Thyroid gland (tissue), 4 donors: ENCODE data around the gene APMAP. TPM values are rescaled to one million over a fixed set of nuclear protein-coding genes. Genes with fewer than 3 reads are reported as not detected.

Source experiments
- DNase-seq, 2 donors: peaks; one replicate each; pipeline ENCODE4 v3.0.0-alpha.2; 2019
- H3K27ac ChIP-seq, 3 donors: fragments of 200-600 bp; sonication (generic); 1 replicate in 2 of 3; 2 replicates in 1 of 3; pipeline ENCODE4 v1.5.1; 2016 to 2019; ENCODE audit warnings: mild to moderate bottlenecking in 1 of 3, moderate library complexity in 1 of 3
- H3K27me3 ChIP-seq: fragments of 200-600 bp; sonication (generic); one replicate; pipeline ENCODE4 v1.5.1; 2019
- H3K36me3 ChIP-seq, 2 donors: fragments of 200-600 bp; sonication (generic); one replicate each; pipeline ENCODE4 v1.5.1; 2016 to 2019
- H3K4me1 ChIP-seq, 2 donors: fragments of 200-600 bp; sonication (generic); one replicate each; pipeline ENCODE4 v1.5.1; 2017 to 2019
- H3K4me3 ChIP-seq, 3 donors: fragments of 200-600 bp; sonication (generic); replicated peaks in 1 of 3; 1 replicate in 2 of 3; 2 replicates in 1 of 3; pipeline ENCODE4 v1.5.1; 2016; ENCODE audit warnings: mild to moderate bottlenecking in 1 of 3
- H3K9me3 ChIP-seq: fragments of 200-600 bp; sonication (generic); one replicate; pipeline ENCODE4 v1.5.1; 2017
- CTCF ChIP-seq, 6 experiments: fragments of 200-600 bp in 3 of 6; fragments of 450-650 bp in 3 of 6; sonication (generic) in 3 of 6; IDR thresholded peaks; one replicate each; pipeline ENCODE4 v1.5.1; 2016 to 2019; ENCODE audit warnings: antibody characterized with exemption in 6 of 6, mild to moderate bottlenecking in 2 of 6, inconsistent platforms in 1 of 6, moderate library complexity in 1 of 6
- POLR2A ChIP-seq, 2 donors: fragments of 450-650 bp; IDR thresholded peaks; one replicate each; pipeline ENCODE4 v1.6.1; 2017; ENCODE audit warnings: antibody characterized with exemption in 2 of 2, mild to moderate bottlenecking in 2 of 2, moderate library complexity in 1 of 2
- WGBS, 2 donors: methylation state at CpG; one replicate each; pipeline ENCODE4 v1.1.5; 2017; 5-methylcytosine and 5-hydroxymethylcytosine counted together
- intact Hi-C: fragments of 100-400 bp; cut with DNase I; formaldehyde crosslinking; loops from one replicate; pipeline ENCODE4 v1.15.1; 2023
- total RNA-seq, 4 donors: library from RNA; depleted of rRNA; stranded (reverse); fragments of >200 nt; gene quantifications; one replicate each; pipeline ENCODE4 v1.2.3, GENCODE V29; 2016

The APMAP gene
- total RNA-seq, 4 donors from 2014 or later, result 171 to 205 (median 186) TPM

- H3K27ac ChIP-seq, result peak overlapping the region; percentile 79 to 89 (median 87)
- no peak overlapping the region for H3K4me3 ChIP-seq
- TF ChIP-seq CTCF (IDR thresholded peaks at IDR 0.05), result no peak
- peaks cover 51 to 69% of the 10 kb centered on the region in 2 donors for H3K4me1 ChIP-seq
- H3K36me3 ChIP-seq, result no peaks in the 10 kb centered on the region
- intact Hi-C loops, result no loop called here
- peak; percentile 70 to 74 for DNase-seq
- no peaks in the 10 kb centered on the region for H3K27me3 ChIP-seq
- WGBS, 2 donors, result 27 to 29% methylated on average over 3 of the region's 3 CpGs
- no peaks in the 10 kb centered on the region for H3K9me3 ChIP-seq
These were observed 41.4 kb upstream of the APMAP start for GRCh38 chr20:25033924-25034300.

GRCh38 chr20:25033265-25033923, 40.8 kb upstream of the APMAP start:
- TF ChIP-seq CTCF (IDR thresholded peaks at IDR 0.05), result no peak
- no peak for TF ChIP-seq POLR2A (IDR thresholded peaks at IDR 0.05)
- intact Hi-C loops, result no loop called here
- Histone ChIP-seq H3K4me1 (peaks cover 46 to 64% of the 10 kb centered on the region in 2 donors), H3K27ac (peak overlapping the region; percentile 79 to 89 (median 87)), H3K4me3 (no peak overlapping the region), H3K36me3 (no peaks in the 10 kb centered on the region), H3K9me3 (no peaks in the 10 kb centered on the region), H3K27me3 (no peaks in the 10 kb centered on the region)
- WGBS, 2 donors, result 39 to 49% methylated on average over 6 of the region's 6 CpGs
- DNase-seq, result no peak

- Histone ChIP-seq H3K36me3 (no peaks in the 10 kb centered on the region), H3K27ac (peak overlapping the region; percentile 79 to 89 (median 87)), H3K27me3 (no peaks in the 10 kb centered on the region), H3K9me3 (no peaks in the 10 kb centered on the region), H3K4me3 (no peak overlapping the region), H3K4me1 (peaks cover 39 to 57% of the 10 kb centered on the region in 2 donors)
- TF ChIP-seq POLR2A (IDR thresholded peaks at IDR 0.05) (no peak), CTCF (IDR thresholded peaks at IDR 0.05) (no peak)
- intact Hi-C loops, result no loop called here
- no peak for DNase-seq
- WGBS, 2 donors, result 52 to 61% methylated on average over 27 to 29 of the region's 29 CpGs
These were observed 40.1 kb upstream of the APMAP start for GRCh38 chr20:25032478-25033264.

GRCh38 chr20:25032065-25032477, 39.5 kb upstream of the APMAP start:
- Histone ChIP-seq H3K27ac (peak overlapping the region in 2 of 3 donors; percentile 87 to 89), H3K27me3 (no peaks in the 10 kb centered on the region), H3K4me1 (peaks cover 33 to 51% of the 10 kb centered on the region in 2 donors), H3K4me3 (no peak overlapping the region), H3K9me3 (no peaks in the 10 kb centered on the region), H3K36me3 (no peaks in the 10 kb centered on the region)
- TF ChIP-seq CTCF (IDR thresholded peaks at IDR 0.05) (no peak), POLR2A (IDR thresholded peaks at IDR 0.05) (no peak)
- no peak for DNase-seq
- intact Hi-C loops, result no loop called here
- 96 to 98% methylated on average over 16 of the region's 16 CpGs for WGBS, 2 donors

GRCh38 chr20:25031241-25031640, 38.7 kb upstream of the APMAP start:
- no peaks in the 10 kb centered on the region for H3K27me3 ChIP-seq
- no peak overlapping the region for H3K27ac ChIP-seq
- H3K36me3 ChIP-seq, result no peaks in the 10 kb centered on the region
- TF ChIP-seq CTCF (IDR thresholded peaks at IDR 0.05), result no peak
- no peak for TF ChIP-seq POLR2A (IDR thresholded peaks at IDR 0.05)
- 83 to 97% methylated on average over 3 of the region's 3 CpGs for WGBS, 2 donors
- DNase-seq, result no peak
- intact Hi-C loops, result no loop called here
- H3K9me3 ChIP-seq, result no peaks in the 10 kb centered on the region
- peaks cover 26 to 43% of the 10 kb centered on the region in 2 donors for H3K4me1 ChIP-seq
- no peak overlapping the region for H3K4me3 ChIP-seq
